Measurements from ENCODE around the gene TALDO1. TPM values are rescaled to one million over a fixed set of nuclear protein-coding genes. Genes with fewer than 3 reads are reported as not detected.

Gene TALDO1
- total and polyA plus RNA-seq, 10 of the 15 experiments (the other 5 are each of a cell fraction or from before 2014, with no cell fraction given) = 121 to 302 (median 182) TPM

DNA sequence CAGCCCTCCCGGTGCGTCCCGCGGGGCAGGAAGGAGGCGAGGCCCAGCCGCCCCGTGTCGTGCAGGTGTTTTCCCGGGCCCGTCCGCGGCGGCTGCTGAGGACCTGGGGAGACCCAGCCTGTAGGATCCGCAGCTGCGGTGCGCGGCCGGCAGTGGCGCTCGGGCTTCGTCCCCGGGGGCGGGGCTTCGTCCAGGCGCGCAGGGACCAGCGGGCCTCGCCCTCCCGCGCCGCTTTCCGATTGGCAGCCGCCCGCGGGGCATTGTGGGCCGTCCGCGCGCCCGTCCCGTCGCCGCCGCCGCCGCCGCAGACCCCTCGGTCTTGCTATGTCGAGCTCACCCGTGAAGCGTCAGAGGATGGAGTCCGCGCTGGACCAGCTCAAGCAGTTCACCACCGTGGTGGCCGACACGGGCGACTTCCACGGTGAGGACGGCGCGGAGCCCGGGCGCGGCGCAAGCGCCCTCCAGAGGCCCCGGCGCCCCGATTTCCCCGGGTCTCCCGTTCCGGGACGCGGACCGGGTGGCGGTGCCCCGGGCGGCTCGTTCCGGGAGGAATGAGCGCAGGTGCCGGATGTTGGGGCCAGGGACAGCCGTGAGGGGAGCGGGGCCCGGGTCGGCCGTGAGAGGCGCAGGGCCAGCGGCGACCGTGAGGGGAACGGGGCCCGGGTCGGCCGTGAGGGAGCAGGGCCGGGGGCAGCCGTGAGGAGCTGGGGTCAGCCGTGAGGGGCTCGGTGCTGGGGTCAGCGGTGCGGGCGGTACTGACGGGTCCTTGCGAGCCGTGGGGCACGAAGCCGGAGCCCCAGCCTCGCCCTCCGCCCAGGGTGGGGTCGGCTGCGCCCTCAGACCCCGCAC lies at the start of gene TALDO1 (continued):
- TF ChIP-seq SMARCA5 (IDR thresholded peaks at IDR 0.05) (peak; percentile 91), TAF1 (IDR thresholded peaks at IDR 0.05; ENCODE audit: borderline replicate concordance, low read depth, low read length) (peak; percentile 62; the same call in 1 of the 2 replicates), EGR1 (IDR thresholded peaks at IDR 0.05; ENCODE audit: borderline replicate concordance in 1 of 2, low read depth in 2 of 2, low read length in 2 of 2) (peak in 1 of 2 experiments; percentile 16; a peak in 1 of 3 replicates), ZSCAN29 (IDR thresholded peaks at IDR 0.05) (no peak), KAT2A (conservative IDR thresholded peaks at IDR 0.05; ENCODE audit: control insufficient read depth, low read depth, low read length) (no peak), NFYB (IDR thresholded peaks at IDR 0.05; ENCODE audit: insufficient read depth, low read depth, low read length) (peak; percentile 85; the same call in 1 of the 2 replicates), IKZF2 (IDR thresholded peaks at IDR 0.05) (no peak), SMAD1 (IDR thresholded peaks at IDR 0.05; ENCODE audit: low read depth, partially characterized antibody) (no peak), EZH2 (IDR thresholded peaks at IDR 0.05; ENCODE audit: borderline replicate concordance, control insufficient read depth, low read depth, low read length) (no peak), GATAD2B (conservative IDR thresholded peaks at IDR 0.05; ENCODE audit: low read depth) (peak; percentile 84), MTA3 (IDR thresholded peaks at IDR 0.05; ENCODE audit: borderline replicate concordance, low read length) (no peak), HDGF (IDR thresholded peaks at IDR 0.05) (no peak), EP300 (IDR thresholded peaks at IDR 0.05; ENCODE audit: borderline replicate concordance in 1 of 2, control insufficient read depth in 1 of 2, low read depth in 2 of 2, low read length in 2 of 2) (no peak), SUPT20H (IDR thresholded peaks at IDR 0.05; ENCODE audit: borderline replicate concordance, control insufficient read depth, low read depth, low read length) (no peak), IKZF1 (conservative IDR thresholded peaks at IDR 0.05) (peak; percentile 75)
- TF ChIP-seq, protein P1, sequence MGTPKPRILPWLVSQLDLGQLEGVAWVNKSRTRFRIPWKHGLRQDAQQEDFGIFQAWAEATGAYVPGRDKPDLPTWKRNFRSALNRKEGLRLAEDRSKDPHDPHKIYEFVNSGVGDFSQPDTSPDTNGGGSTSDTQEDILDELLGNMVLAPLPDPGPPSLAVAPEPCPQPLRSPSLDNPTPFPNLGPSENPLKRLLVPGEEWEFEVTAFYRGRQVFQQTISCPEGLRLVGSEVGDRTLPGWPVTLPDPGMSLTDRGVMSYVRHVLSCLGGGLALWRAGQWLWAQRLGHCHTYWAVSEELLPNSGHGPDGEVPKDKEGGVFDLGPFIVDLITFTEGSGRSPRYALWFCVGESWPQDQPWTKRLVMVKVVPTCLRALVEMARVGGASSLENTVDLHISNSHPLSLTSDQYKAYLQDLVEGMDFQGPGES (IDR thresholded peaks at IDR 0.05) = 0 out of 2 replicates have a peak, but pooled peaks have one; percentile 12
- TF ChIP-seq, protein P2, sequence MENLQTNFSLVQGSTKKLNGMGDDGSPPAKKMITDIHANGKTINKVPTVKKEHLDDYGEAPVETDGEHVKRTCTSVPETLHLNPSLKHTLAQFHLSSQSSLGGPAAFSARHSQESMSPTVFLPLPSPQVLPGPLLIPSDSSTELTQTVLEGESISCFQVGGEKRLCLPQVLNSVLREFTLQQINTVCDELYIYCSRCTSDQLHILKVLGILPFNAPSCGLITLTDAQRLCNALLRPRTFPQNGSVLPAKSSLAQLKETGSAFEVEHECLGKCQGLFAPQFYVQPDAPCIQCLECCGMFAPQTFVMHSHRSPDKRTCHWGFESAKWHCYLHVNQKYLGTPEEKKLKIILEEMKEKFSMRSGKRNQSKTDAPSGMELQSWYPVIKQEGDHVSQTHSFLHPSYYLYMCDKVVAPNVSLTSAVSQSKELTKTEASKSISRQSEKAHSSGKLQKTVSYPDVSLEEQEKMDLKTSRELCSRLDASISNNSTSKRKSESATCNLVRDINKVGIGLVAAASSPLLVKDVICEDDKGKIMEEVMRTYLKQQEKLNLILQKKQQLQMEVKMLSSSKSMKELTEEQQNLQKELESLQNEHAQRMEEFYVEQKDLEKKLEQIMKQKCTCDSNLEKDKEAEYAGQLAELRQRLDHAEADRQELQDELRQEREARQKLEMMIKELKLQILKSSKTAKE (IDR thresholded peaks at IDR 0.05; ENCODE audit: low read depth, poor library complexity, severe bottlenecking) = no peak
- TF ChIP-seq, protein P3, sequence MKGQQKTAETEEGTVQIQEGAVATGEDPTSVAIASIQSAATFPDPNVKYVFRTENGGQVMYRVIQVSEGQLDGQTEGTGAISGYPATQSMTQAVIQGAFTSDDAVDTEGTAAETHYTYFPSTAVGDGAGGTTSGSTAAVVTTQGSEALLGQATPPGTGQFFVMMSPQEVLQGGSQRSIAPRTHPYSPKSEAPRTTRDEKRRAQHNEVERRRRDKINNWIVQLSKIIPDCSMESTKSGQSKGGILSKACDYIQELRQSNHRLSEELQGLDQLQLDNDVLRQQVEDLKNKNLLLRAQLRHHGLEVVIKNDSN (IDR thresholded peaks at IDR 0.05; ENCODE audit: borderline replicate concordance, extremely low read length, insufficient read depth, low read depth, low read length) = no peak
- TF ChIP-seq, protein P4, sequence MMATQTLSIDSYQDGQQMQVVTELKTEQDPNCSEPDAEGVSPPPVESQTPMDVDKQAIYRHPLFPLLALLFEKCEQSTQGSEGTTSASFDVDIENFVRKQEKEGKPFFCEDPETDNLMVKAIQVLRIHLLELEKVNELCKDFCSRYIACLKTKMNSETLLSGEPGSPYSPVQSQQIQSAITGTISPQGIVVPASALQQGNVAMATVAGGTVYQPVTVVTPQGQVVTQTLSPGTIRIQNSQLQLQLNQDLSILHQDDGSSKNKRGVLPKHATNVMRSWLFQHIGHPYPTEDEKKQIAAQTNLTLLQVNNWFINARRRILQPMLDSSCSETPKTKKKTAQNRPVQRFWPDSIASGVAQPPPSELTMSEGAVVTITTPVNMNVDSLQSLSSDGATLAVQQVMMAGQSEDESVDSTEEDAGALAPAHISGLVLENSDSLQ (IDR thresholded peaks at IDR 0.05) = peak; percentile 14; the same call in 1 of the 2 replicates
- TF ChIP-seq, protein P5, sequence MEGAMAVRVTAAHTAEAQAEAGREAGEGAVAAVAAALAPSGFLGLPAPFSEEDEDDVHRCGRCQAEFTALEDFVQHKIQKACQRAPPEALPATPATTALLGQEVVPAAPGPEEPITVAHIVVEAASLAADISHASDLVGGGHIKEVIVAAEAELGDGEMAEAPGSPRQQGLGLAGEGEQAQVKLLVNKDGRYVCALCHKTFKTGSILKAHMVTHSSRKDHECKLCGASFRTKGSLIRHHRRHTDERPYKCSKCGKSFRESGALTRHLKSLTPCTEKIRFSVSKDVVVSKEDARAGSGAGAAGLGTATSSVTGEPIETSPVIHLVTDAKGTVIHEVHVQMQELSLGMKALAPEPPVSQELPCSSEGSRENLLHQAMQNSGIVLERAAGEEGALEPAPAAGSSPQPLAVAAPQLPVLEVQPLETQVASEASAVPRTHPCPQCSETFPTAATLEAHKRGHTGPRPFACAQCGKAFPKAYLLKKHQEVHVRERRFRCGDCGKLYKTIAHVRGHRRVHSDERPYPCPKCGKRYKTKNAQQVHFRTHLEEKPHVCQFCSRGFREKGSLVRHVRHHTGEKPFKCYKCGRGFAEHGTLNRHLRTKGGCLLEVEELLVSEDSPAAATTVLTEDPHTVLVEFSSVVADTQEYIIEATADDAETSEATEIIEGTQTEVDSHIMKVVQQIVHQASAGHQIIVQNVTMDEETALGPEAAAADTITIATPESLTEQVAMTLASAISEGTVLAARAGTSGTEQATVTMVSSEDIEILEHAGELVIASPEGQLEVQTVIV (IDR thresholded peaks at IDR 0.05; ENCODE audit: borderline replicate concordance, partially characterized antibody) = no peak

Data from GM12878 (cell line).